ENCODE data around the gene METTL23.
A peak's percentile ranks its signal among the peaks of the same experiment; 100 is the strongest.
"Not testable (repeated sequence)": the region's sequence is repeated elsewhere in the genome, so short reads cannot be mapped to it uniquely, and the experiment has no call there.

Gene METTL23

DNA sequence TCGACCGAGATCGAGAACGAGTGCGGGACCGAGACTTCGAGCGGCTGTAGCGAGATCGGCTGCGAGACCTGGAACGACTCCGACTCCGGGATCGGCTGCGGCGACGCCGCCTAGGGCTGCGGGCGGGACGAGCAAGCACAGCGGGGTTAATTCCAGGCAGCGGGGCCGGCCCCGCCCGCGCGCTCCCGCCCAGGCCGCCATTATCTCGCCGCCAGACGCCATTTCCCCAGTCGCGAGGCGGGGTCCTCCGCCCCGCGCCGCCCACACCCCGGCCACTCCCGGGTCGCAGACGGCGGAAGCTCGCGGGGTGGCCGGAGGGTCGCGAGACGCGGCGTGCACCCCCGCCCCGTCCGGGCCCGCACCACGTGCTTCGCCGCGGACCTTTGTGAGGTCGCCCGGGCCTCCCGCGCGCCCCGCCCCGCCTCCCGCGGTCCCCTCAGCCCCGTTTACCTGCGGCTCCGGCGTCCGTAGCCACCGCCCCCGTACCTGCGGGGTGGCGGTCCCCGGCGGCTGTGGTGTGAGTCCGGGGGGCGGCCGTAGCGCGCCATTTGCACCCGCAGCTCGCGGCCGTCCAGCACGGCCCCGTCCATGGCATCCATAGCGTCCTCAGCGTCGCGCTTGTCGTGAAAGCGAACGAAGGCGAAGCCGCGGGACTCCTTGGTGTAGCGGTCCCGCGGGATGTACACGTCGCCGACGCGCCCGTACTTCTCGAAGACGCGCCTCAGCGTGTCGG lies 9.9 kb downstream of the METTL23 start:
- Mint-ChIP-seq H3K4me3 (peak overlapping the region; percentile 97 to 100 (median 99)), H3K27ac (peak overlapping the region; percentile 98 to 99 (median 99)), H3K27me3 (ENCODE audit: low read depth) (no peaks in the 10 kb centered on the region), H3K4me1 (peaks cover 60% of the 10 kb centered on the region), H3K36me3 (ENCODE audit: low read depth) (peaks cover 40% of the 10 kb centered on the region), H3K9me3 (no peaks in the 10 kb centered on the region)
- TF ChIP-seq, protein P1, sequence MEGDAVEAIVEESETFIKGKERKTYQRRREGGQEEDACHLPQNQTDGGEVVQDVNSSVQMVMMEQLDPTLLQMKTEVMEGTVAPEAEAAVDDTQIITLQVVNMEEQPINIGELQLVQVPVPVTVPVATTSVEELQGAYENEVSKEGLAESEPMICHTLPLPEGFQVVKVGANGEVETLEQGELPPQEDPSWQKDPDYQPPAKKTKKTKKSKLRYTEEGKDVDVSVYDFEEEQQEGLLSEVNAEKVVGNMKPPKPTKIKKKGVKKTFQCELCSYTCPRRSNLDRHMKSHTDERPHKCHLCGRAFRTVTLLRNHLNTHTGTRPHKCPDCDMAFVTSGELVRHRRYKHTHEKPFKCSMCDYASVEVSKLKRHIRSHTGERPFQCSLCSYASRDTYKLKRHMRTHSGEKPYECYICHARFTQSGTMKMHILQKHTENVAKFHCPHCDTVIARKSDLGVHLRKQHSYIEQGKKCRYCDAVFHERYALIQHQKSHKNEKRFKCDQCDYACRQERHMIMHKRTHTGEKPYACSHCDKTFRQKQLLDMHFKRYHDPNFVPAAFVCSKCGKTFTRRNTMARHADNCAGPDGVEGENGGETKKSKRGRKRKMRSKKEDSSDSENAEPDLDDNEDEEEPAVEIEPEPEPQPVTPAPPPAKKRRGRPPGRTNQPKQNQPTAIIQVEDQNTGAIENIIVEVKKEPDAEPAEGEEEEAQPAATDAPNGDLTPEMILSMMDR (IDR thresholded peaks at IDR 0.05; ENCODE audit: unreplicated experiment in 3 of 3), result peak in 1 of 3 experiments; percentile 26

DNA sequence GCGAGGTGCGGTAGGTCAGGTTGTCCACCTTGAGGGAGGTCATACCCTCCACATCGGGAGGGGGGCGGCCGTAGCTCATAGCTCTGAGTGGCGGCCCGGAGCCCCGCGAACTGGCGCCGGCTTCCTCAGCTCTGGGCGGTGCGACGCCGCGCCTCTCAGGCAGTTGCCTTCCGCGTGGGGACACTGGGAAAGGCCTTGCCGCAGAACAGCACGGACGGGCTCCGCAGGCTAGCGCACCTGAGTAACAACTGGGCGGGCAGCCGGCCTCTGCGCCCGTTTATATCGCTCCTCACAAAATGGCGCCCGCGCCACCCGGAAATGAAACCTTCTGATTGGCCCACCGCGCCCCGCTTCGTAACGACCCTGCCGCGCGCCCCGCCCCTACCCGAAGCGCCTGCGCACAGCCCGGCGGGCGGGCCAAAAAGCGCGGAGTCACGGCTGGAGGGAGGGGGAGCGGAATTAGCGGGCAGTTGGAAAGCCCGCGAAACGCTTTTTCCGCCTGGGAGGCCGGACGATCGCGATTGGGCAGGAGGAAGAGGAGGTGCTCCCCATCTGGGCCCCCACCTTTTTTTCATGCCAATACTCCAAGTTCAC lies 10.5 kb downstream of the METTL23 start, which contains the start of gene SRSF2:
Gene SRSF2, minus strand, starts transcription at position 250 of the 594 bp plus-strand sequence. Its CDS starts 171 bp downstream, at position 79.
- no peaks in the 10 kb centered on the region for H3K9me3 Mint-ChIP-seq
- H3K4me3 Mint-ChIP-seq, result peak within 1 kb of the TSS; percentile 97 to 100 (median 99)
- TF ChIP-seq, protein P1 (IDR thresholded peaks at IDR 0.05; ENCODE audit: unreplicated experiment in 3 of 3), result no peak
- peaks cover 41% of the 10 kb centered on the region for H3K36me3 Mint-ChIP-seq (ENCODE audit: low read depth)
- peaks cover 65% of the 10 kb centered on the region for H3K4me1 Mint-ChIP-seq
- peak within 1 kb of the TSS; percentile 98 to 99 (median 99) for H3K27ac Mint-ChIP-seq
- H3K27me3 Mint-ChIP-seq (ENCODE audit: low read depth), result no peaks in the 10 kb centered on the region

DNA sequence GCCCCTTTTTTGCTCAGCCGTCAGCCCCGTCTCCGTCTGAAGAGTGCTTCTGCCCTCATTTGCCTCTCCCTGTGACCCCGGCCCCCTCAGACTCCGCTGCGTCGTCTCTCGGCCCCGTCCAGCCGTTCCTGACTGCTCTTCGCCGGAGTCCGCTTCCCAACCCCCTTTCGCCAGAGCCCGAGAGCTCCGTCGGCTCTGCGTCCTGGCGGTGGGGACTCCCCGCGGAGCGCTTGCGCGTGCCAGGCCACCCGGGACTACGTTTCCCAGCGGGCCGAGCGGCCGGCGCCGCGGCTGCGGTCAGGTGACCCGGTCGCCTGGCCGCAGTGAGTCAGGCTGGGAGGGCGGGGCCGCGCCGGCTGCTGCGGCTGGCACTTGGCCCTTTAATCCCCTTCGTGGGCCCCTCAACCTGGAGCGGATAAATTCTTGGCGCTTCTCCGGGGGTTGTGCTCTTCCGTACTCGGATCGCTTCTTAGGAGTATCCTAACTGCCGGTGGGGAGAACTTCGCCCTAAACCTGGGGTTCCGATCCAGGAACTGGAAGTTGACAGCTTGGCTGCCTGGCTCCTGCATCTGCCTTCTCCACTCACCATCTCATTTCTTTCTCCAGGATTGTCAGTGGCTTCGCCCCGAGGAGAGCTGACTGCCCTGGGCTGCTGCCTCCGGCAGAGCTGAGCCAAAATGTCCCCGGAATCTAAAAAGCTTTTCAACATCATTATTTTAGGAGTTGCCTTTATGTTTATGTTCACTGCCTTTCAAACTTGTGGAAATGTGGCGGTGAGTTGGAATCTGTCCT lies 11.2 kb downstream of the METTL23 start, which contains the start of gene MFSD11:
Gene MFSD11, plus strand, starts transcription at position 444 of the 792 bp plus-strand sequence. Its CDS starts 234 bp downstream, at position 678.
- Mint-ChIP-seq H3K9me3 (no peaks in the 10 kb centered on the region), H3K36me3 (ENCODE audit: low read depth) (peaks cover 45% of the 10 kb centered on the region), H3K4me3 (peak within 1 kb of the TSS; percentile 97 to 100 (median 98)), H3K27ac (peak within 1 kb of the TSS; percentile 98 to 99 (median 99)), H3K27me3 (ENCODE audit: low read depth) (no peaks in the 10 kb centered on the region), H3K4me1 (peaks cover 67% of the 10 kb centered on the region)
- TF ChIP-seq, protein P1 (IDR thresholded peaks at IDR 0.05; ENCODE audit: unreplicated experiment in 3 of 3), result no peak

DNA sequence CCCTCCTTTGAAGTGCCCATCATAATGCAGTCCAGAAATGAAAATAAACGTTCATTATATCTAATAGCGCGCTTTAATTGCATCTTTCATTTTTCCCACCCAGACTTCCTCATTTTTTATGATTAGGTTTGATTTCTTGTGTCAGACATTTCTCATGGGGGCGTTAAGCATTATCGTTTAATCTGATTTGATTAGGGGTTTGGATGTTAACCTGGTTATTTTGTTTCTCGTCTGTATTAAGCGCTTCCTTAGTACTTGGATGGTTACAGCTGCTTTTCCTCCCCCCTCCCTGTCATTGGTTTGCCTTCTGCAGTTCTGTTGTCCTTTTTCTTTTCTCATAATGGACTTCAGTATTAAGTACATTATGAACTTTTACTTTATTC lies 11.8 kb downstream of the METTL23 start:
- peaks cover 61% of the 10 kb centered on the region for H3K4me1 Mint-ChIP-seq
- H3K36me3 Mint-ChIP-seq (ENCODE audit: low read depth), result peaks cover 44% of the 10 kb centered on the region
- no peaks in the 10 kb centered on the region for H3K27me3 Mint-ChIP-seq (ENCODE audit: low read depth)
- H3K9me3 Mint-ChIP-seq, result no peaks in the 10 kb centered on the region
- TF ChIP-seq, protein P1 (IDR thresholded peaks at IDR 0.05; ENCODE audit: unreplicated experiment in 3 of 3), result no peak
- peak overlapping the region; percentile 97 to 100 (median 98) for H3K4me3 Mint-ChIP-seq
- peak overlapping the region; percentile 98 to 99 (median 99) for H3K27ac Mint-ChIP-seq

DNA sequence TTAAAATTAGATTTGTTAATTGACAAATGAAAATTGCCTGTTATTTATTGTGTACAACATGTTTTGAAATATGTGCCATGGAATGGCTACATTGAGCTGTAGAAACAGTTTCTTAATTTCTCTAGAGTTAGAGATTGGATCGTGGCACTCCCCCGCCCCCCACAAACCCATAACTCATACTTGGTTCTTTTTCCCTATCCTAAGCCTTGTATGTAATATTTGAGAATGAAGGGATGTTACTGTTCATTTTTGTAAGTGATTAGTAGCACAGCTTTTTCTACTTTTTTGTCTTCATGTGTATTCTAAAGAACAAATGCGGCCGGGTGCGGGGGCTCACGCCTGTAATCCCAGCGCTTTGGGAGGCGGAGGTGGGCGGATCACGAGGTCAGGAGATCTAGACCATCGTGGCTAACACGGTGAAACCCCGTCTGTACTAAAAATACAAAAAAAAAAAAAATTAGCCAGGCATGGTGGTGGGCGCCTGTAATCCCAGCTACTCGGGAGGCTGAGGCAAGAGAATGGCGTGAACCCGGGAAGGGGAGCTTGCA lies 13.0 kb downstream of the METTL23 start:
- Mint-ChIP-seq H3K27ac (peak overlapping the region; percentile 35 to 99 (median 99)), H3K4me1 (peaks cover 49% of the 10 kb centered on the region), H3K4me3 (peak overlapping the region; percentile 59 to 76 (median 75)), H3K36me3 (ENCODE audit: low read depth) (peaks cover 43% of the 10 kb centered on the region)
- not testable (repeated sequence) for H3K9me3 Mint-ChIP-seq; H3K27me3 Mint-ChIP-seq (ENCODE audit: low read depth)
